Measurements from ENCODE around the gene IL1R2. TPM values are rescaled to one million over a fixed set of nuclear protein-coding genes. Genes with fewer than 3 reads are reported as not detected.

Gene IL1R2
- total and polyA plus RNA-seq, 2 of the 13 experiments (the other 11 are each of a cell fraction or from before 2014, with no cell fraction given), result 3.6 to 7.3 TPM

GRCh38 chr2:101998896-101999789 is 7.4 kb downstream of the IL1R2 start (continued):
- TF ChIP-seq MAZ (IDR thresholded peaks at IDR 0.05; ENCODE audit: borderline replicate concordance, low read depth, low read length) (no peak), MAZ (CRISPR knock-in tag; IDR thresholded peaks at IDR 0.05; ENCODE audit: low read depth) (peak; percentile 43; the same call in 1 of the 2 replicates), MEIS1 (CRISPR knock-in tag; IDR thresholded peaks at IDR 0.05; ENCODE audit: borderline replicate concordance) (0 out of 2 replicates have a peak, but pooled peaks have one; percentile 59), SNAI1 (CRISPR knock-in tag; IDR thresholded peaks at IDR 0.05; ENCODE audit: borderline replicate concordance) (no peak), CENPBD1 (CRISPR knock-in tag; IDR thresholded peaks at IDR 0.05; ENCODE audit: borderline replicate concordance, low read depth) (no peak), IRF1 (CRISPR knock-in tag; IDR thresholded peaks at IDR 0.05; ENCODE audit: low read depth) (no peak), MYNN (CRISPR knock-in tag; IDR thresholded peaks at IDR 0.05; ENCODE audit: low read depth) (peak; percentile 78; the same call in 1 of the 2 replicates), ZNF605 (CRISPR knock-in tag; IDR thresholded peaks at IDR 0.05) (no peak), MEIS2 (CRISPR knock-in tag; IDR thresholded peaks at IDR 0.05) (no peak), ZNF296 (CRISPR knock-in tag; conservative IDR thresholded peaks at IDR 0.05) (no peak)
- TF ChIP-seq, protein P1, sequence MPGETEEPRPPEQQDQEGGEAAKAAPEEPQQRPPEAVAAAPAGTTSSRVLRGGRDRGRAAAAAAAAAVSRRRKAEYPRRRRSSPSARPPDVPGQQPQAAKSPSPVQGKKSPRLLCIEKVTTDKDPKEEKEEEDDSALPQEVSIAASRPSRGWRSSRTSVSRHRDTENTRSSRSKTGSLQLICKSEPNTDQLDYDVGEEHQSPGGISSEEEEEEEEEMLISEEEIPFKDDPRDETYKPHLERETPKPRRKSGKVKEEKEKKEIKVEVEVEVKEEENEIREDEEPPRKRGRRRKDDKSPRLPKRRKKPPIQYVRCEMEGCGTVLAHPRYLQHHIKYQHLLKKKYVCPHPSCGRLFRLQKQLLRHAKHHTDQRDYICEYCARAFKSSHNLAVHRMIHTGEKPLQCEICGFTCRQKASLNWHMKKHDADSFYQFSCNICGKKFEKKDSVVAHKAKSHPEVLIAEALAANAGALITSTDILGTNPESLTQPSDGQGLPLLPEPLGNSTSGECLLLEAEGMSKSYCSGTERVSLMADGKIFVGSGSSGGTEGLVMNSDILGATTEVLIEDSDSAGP (CRISPR knock-in tag; IDR thresholded peaks at IDR 0.05; ENCODE audit: borderline replicate concordance), result peak; percentile 23; the same call in 1 of the 2 replicates
- TF ChIP-seq, protein P2, sequence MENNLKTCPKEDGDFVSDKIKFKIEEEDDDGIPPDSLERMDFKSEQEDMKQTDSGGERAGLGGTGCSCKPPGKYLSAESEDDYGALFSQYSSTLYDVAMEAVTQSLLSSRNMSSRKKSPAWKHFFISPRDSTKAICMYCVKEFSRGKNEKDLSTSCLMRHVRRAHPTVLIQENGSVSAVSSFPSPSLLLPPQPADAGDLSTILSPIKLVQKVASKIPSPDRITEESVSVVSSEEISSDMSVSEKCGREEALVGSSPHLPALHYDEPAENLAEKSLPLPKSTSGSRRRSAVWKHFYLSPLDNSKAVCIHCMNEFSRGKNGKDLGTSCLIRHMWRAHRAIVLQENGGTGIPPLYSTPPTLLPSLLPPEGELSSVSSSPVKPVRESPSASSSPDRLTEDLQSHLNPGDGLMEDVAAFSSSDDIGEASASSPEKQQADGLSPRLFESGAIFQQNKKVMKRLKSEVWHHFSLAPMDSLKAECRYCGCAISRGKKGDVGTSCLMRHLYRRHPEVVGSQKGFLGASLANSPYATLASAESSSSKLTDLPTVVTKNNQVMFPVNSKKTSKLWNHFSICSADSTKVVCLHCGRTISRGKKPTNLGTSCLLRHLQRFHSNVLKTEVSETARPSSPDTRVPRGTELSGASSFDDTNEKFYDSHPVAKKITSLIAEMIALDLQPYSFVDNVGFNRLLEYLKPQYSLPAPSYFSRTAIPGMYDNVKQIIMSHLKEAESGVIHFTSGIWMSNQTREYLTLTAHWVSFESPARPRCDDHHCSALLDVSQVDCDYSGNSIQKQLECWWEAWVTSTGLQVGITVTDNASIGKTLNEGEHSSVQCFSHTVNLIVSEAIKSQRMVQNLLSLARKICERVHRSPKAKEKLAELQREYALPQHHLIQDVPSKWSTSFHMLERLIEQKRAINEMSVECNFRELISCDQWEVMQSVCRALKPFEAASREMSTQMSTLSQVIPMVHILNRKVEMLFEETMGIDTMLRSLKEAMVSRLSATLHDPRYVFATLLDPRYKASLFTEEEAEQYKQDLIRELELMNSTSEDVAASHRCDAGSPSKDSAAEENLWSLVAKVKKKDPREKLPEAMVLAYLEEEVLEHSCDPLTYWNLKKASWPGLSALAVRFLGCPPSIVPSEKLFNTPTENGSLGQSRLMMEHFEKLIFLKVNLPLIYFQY (CRISPR knock-in tag; IDR thresholded peaks at IDR 0.05; ENCODE audit: borderline replicate concordance), result no peak; the same call in none of the 2 replicates
- TF ChIP-seq, protein P3, sequence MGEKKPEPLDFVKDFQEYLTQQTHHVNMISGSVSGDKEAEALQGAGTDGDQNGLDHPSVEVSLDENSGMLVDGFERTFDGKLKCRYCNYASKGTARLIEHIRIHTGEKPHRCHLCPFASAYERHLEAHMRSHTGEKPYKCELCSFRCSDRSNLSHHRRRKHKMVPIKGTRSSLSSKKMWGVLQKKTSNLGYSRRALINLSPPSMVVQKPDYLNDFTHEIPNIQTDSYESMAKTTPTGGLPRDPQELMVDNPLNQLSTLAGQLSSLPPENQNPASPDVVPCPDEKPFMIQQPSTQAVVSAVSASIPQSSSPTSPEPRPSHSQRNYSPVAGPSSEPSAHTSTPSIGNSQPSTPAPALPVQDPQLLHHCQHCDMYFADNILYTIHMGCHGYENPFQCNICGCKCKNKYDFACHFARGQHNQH (CRISPR knock-in tag; IDR thresholded peaks at IDR 0.05), result peak; percentile 41; the same call in 1 of the 2 replicates
- TF ChIP-seq, protein P4, sequence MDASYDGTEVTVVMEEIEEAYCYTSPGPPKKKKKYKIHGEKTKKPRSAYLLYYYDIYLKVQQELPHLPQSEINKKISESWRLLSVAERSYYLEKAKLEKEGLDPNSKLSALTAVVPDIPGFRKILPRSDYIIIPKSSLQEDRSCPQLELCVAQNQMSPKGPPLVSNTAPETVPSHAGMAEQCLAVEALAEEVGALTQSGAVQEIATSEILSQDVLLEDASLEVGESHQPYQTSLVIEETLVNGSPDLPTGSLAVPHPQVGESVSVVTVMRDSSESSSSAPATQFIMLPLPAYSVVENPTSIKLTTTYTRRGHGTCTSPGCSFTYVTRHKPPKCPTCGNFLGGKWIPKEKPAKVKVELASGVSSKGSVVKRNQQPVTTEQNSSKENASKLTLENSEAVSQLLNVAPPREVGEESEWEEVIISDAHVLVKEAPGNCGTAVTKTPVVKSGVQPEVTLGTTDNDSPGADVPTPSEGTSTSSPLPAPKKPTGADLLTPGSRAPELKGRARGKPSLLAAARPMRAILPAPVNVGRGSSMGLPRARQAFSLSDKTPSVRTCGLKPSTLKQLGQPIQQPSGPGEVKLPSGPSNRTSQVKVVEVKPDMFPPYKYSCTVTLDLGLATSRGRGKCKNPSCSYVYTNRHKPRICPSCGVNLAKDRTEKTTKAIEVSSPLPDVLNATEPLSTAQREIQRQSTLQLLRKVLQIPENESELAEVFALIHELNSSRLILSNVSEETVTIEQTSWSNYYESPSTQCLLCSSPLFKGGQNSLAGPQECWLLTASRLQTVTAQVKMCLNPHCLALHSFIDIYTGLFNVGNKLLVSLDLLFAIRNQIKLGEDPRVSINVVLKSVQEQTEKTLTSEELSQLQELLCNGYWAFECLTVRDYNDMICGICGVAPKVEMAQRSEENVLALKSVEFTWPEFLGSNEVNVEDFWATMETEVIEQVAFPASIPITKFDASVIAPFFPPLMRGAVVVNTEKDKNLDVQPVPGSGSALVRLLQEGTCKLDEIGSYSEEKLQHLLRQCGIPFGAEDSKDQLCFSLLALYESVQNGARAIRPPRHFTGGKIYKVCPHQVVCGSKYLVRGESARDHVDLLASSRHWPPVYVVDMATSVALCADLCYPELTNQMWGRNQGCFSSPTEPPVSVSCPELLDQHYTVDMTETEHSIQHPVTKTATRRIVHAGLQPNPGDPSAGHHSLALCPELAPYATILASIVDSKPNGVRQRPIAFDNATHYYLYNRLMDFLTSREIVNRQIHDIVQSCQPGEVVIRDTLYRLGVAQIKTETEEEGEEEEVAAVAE (CRISPR knock-in tag; IDR thresholded peaks at IDR 0.05; ENCODE audit: borderline replicate concordance), result peak; percentile 43; the same call in 1 of the 2 replicates
